Activated naive CD8-positive, alpha-beta T cell treated with anti-CD3 and anti-CD28 coated beads, Interleukin-2, amount 50 U/mL, for 16 hours (primary cell): ENCODE results near the gene PANX1.
"Not testable (repeated sequence)": the region's sequence is repeated elsewhere in the genome, so short reads cannot be mapped to it uniquely, and the experiment has no call there.

Experiments
- DNase-seq: peaks from one replicate; pipeline ENCODE4 v3.0.0-alpha.2; 2020; ENCODE audit warnings: low read depth, low spot score

PANX1 gene

GRCh38 chr11:94150056-94150455 lies 21.4 kb downstream of the PANX1 start:
- DNase-seq = no peak

- no peak for DNase-seq
These were observed 22.4 kb downstream of the PANX1 start for GRCh38 chr11:94150704-94151685.

- no peak for DNase-seq
These were observed 23.4 kb downstream of the PANX1 start for GRCh38 chr11:94151903-94152677.

DNA sequence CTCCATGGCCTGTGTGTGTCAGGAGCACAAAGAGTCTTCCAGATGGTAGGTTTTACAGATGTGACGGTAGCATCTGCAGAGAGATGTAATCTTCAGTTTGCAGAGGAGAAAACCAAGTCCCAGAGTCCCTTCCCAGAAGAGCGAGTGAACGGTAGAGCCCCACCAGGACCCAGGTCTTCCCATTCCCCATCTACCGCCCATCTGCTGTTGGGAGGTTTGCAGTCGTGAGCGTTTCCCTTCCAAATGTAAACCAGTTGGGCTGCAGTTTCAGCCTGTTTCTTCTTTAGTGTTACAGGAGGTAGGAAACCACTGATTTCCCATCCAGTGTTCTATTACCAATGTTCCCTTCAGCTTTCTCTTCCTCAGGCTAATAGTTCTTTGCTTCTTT lies 24.0 kb downstream of the PANX1 start:
- DNase-seq = no peak

- no peak for DNase-seq
These were observed 24.7 kb downstream of the PANX1 start for GRCh38 chr11:94153320-94153719.

- DNase-seq = no peak
These were observed 25.6 kb downstream of the PANX1 start for GRCh38 chr11:94154095-94154856.

DNA sequence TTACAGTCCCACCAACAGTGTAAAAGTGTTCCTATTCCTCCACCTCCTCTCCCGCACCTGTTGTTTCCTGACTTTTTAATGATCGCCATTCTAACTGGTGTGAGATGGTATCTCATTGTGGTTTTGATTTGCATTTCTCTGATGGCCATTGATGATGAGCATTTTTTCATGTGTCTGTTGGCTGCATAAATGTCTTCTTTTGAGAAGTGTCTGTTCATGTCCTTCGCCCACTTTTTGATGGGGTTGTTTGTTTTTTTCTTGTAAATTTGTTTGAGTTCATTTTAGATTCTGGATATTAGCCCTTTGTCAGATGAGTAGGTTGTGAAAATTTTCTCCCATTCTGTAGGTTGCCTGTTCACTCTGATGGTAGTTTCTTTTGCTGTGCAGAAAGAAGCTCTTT lies 28.7 kb downstream of the PANX1 start:
- not testable (repeated sequence) for DNase-seq

- DNase-seq = no peak
These were observed 40.2 kb downstream of the PANX1 start for GRCh38 chr11:94168882-94169281.

DNA sequence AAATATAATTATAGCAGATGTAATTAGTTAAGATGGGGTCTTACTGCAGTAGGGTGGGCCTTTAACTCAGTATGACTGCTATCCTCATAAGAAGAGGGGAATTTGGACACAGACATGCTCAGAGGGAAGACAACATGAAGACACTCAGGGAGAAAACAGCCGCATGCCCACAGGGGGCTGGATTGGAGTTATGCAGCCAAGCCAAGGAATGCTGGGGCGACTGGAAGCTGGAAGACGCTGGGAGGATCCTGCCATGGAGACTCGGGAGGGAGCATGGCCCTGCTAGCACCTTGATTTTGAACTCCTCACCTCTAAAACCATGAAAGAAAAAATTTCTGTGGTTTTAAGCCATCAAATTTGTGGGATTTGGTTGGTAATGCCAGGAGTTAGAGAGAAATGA lies 40.9 kb downstream of the PANX1 start:
- no peak for DNase-seq

DNA sequence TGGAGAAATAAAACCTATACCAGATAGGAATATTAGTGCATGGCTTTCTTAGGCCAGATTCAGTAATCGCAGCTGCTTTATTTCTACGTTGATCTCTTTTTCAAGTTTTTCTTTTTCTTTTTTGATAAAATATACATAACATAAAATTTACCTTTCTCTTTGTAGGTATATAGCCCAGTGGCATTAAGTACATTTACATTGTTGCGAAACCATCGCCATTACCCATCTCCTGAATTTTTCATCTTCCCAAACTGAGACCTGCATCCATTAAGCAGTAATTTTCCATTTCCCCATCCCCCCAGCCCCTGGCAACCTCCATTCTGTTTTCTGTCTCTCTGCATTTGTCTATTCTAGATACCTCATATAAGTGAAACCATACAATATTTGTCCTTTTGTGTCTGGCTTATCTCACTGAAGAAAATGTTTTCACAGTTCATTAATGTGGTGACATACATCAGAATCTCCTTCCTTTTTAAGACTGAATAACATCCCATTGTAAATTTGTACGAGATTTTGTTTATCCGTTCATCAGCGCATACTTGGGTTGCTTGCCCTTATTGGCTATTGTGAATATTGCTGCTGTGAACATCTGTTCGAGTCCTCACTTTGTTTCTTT lies 41.4 kb downstream of the PANX1 start:
- DNase-seq = no peak

GRCh38 chr11:94170953-94171352 lies 42.3 kb downstream of the PANX1 start:
- no peak for DNase-seq

- DNase-seq = no peak
These were observed 43.2 kb downstream of the PANX1 start for GRCh38 chr11:94171693-94172440.

DNA sequence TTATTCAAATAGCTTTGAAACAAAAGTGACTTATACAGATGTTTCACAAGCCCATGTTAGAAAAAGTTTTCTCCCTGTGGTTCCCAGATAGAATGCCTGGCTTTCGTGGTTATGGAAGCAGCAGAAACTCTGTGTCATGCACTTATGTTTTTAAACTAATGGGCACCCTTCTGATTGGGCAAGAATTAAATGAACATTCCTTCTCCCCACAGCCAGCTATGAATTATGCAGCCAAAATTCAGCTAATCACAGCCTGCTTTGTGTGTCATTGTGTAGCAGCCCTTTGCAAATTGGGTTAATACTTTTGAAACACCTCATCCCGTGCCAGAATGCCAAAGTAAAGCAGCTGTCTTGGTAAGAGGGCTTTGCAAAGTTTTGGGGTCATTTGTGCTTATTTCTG lies 46.9 kb downstream of the PANX1 start:
- no peak for DNase-seq

DNA sequence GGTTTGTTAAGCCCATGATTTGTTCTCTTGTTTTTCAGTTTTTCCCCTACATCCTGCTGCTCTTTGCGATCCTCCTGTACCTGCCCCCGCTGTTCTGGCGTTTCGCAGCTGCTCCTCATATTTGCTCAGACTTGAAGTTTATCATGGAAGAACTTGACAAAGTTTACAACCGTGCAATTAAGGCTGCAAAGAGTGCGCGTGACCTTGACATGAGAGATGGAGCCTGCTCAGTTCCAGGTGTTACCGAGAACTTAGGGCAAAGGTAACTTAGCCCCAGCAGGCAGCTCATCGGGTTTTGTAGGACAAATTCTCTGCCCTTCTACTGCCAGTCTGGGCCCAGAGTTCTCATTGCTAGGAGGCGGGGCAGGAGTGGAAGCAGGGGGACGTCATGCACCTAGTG lies 49.7 kb downstream of the PANX1 start:
- DNase-seq = no peak

GRCh38 chr11:94179696-94180095 lies 51.1 kb downstream of the PANX1 start:
- DNase-seq = no peak

- no peak for DNase-seq
These were observed 52.9 kb downstream of the PANX1 start for GRCh38 chr11:94181526-94181925.

GRCh38 chr11:94181943-94182342 lies 53.3 kb downstream of the PANX1 start:
- DNase-seq = no peak

DNA sequence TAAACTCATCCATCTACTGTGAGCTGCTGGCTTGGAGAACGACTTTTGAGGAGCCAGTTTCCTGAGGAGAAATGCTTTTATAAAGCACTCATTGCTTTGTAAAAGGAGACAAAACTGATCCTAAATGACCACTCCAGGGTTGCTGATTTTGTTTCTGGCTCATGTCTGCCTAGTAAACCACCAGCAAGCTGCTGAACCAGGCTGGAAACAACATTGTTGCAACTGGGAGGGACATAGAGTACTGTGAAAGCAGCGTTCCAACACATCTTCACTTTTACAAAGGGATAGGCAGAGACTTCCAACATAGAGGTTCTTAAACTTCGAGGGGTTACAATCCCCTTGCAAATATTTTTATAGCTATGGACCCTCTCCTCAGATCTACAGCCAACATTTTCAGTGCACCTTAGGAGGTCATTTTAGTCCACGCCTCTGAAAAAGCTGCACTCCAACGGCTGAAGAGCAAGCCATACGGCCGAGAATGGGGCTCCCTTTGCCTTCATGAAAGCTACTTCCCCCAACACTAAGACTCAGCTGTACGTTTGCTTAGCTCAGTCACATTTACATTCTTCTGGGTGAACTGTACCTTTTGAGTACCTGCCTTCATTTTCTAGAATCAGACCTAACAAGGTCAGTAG lies 54.7 kb downstream of the PANX1 start:
- DNase-seq = no peak

- no peak for DNase-seq
These were observed 55.2 kb downstream of the PANX1 start for GRCh38 chr11:94183886-94184264.

DNA sequence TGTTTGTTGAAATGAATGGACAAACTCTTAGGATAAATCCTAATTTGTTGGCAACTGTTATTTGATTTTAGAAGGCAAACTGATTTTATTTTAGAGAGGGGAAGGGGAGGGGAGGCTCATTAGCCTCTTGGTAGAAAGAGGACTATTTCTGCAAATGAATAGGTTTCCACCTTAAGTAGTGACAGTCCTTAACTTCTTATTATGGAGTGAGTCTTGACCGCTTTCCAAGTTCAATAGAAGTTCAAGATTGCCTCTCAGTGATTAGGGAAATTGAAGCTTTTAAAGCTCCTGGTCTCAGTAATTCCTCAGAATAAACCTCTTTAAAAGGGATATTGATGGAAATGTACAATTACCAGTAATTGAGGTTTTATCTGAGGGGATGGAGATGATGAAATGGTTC lies 55.7 kb downstream of the PANX1 start:
- DNase-seq = no peak
